Coronary artery (tissue), 2 donors: ENCODE measurements around the gene CACNA1I.

Experiments
- DNase-seq: peaks from one replicate; pipeline ENCODE4 v3.0.0-alpha.2; 2017; ENCODE audit warnings: low spot score
- H3K27ac ChIP-seq, 2 donors: fragments of 200-600 bp; sonication (generic); one replicate each; pipeline ENCODE4 v1.5.1; 2016 to 2019
- H3K4me3 ChIP-seq: fragments of 200-600 bp; sonication (generic); 2 replicates; pipeline ENCODE4 v1.5.1; 2016; ENCODE audit warnings: mild to moderate bottlenecking, moderate library complexity
- TF ChIP-seq, protein P1 (sequence below): fragments of 200-600 bp; sonication (generic); IDR thresholded peaks from one replicate; pipeline ENCODE4 v1.5.1; 2019; ENCODE audit warnings: antibody characterized with exemption

The CACNA1I gene

DNA sequence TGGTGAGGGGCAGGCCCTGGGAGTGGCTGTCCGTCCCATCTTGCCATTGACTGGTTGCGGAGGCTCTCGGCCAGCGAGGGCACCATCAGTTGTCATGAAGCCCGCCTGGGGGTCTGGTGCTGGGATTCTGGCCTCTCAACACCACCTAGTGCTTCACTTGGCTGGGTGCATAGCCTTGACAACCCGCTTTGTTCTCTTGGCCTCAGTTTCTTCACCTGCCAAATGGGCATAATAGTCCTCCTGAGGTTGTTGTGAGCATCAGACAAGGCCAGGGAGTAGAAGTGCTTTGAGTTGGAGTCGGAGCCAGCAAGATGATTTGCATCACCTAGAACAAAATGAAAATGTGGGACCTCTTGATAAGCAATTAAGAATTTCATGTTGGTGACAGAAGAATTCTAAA lies 1.5 kb upstream of the CACNA1I start:
- TF ChIP-seq, protein P1, sequence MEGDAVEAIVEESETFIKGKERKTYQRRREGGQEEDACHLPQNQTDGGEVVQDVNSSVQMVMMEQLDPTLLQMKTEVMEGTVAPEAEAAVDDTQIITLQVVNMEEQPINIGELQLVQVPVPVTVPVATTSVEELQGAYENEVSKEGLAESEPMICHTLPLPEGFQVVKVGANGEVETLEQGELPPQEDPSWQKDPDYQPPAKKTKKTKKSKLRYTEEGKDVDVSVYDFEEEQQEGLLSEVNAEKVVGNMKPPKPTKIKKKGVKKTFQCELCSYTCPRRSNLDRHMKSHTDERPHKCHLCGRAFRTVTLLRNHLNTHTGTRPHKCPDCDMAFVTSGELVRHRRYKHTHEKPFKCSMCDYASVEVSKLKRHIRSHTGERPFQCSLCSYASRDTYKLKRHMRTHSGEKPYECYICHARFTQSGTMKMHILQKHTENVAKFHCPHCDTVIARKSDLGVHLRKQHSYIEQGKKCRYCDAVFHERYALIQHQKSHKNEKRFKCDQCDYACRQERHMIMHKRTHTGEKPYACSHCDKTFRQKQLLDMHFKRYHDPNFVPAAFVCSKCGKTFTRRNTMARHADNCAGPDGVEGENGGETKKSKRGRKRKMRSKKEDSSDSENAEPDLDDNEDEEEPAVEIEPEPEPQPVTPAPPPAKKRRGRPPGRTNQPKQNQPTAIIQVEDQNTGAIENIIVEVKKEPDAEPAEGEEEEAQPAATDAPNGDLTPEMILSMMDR, result no peak
- H3K4me3 ChIP-seq, result no peak overlapping the region
- no peak for DNase-seq
- H3K27ac ChIP-seq, result no peak overlapping the region

- no peak for DNase-seq
- TF ChIP-seq, protein P1, result no peak
- Histone ChIP-seq H3K4me3 (no peak overlapping the region), H3K27ac (no peak overlapping the region)
These were observed 327 bp upstream of the CACNA1I start for GRCh38 chr22:39570226-39570625.

GRCh38 chr22:39571538-39571937 lies 985 bp downstream of the CACNA1I start:
- Histone ChIP-seq H3K27ac (no peak overlapping the region), H3K4me3 (no peak overlapping the region)
- no peak for DNase-seq
- TF ChIP-seq, protein P1, result no peak

DNA sequence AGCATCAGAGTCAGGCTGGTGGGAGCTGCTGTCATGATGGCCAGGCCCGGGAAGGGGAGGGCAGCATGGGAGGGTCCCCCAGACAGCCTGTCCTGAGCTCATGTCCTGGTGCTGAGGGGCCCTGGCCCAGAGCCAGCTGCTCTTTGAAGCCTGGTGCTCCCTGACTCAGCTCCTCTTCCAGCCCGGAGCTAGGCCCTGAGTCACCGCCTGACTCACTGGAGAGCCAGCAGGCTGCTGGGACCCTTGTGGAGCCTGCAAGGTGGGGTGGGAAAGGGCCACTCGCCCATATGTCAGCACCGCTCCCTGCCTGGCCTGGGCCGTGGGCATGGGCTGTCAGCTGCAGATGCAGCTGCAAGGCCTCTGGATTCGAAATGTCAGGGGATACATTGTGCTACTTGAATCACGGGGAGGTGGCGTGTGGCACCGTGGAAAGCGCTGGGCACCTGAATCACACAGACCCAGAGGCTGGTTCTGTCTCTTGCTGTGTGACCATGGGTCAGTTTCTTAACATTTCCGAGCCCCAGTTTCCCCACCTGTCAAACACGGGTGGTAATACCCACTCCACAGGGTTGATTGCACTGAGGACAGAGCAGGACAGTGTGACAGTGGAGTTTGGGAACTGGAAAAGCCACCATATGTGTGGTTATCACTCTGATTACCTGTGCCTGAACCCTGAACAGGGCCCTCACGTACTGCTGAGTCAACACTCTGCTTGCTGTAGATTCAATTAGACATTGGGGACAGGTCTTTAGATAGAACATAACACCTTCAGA lies 4.4 kb downstream of the CACNA1I start:
- DNase-seq, result no peak
- TF ChIP-seq, protein P1, result no peak
- H3K4me3 ChIP-seq, result no peak overlapping the region

DNA sequence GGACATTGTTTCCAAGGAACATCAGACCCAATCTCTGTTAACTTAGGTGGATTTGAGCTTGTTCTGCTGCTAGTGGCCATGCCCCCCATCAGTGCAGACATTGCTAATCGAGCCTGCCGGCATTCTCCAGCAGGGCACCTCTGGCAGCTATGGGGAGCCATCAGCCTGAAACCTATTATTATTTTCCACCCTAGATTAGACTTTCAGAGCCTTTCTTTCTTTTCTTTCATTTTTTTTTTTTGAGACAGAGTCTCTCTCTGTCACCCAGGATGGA lies 4.9 kb downstream of the CACNA1I start:
- TF ChIP-seq, protein P1, result no peak
- DNase-seq, result no peak
- Histone ChIP-seq H3K27ac (no peak overlapping the region), H3K4me3 (no peak overlapping the region)

More for the DNA sequence above, 4.4 kb downstream of the CACNA1I start:
- H3K27ac ChIP-seq, result no peak overlapping the region

DNA sequence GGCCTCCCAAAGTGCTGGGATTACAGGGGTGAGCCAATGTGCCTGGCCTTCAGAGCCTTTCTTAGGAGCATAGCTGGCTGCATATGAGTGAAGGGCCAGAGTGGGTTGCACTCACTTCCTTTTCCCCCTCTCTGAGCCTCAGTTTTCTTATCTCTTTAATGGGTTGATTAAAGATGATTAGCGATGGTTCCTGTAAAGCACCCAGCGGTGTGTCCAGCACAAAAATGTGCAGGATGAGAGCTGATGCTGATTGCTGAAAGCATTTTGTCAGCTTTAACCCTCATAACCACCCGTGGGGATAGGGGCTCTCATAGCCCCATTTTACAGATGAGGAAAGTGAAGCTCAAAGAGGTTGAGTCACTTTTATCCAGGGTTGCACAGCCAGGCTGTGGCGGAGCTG lies 5.5 kb downstream of the CACNA1I start:
- no peak for DNase-seq
- TF ChIP-seq, protein P1, result no peak
- H3K4me3 ChIP-seq, result no peak overlapping the region
- no peak overlapping the region for H3K27ac ChIP-seq

DNA sequence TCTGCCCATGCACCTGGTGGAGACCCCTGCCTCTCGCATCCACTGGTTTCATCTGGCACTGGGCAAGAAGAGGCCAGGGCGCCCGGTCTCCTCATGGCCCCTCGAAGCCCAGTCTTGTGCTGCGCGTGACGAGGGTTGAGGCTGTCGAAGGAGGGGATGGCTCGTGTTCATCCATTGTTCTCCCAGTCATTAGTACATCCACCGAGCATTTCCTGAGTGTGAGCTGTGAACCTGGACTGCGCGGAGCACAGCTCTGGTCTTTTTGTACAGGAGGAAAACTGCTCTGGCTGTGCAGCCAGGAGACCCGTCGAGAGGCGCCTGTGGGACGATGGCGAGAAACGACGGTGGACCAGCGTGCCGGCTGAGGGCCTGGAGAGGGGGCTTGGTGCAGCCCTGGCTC lies 6.8 kb downstream of the CACNA1I start:
- TF ChIP-seq, protein P1, result no peak

More for the DNA sequence above, 6.8 kb downstream of the CACNA1I start:
- no peak overlapping the region for H3K27ac ChIP-seq
- H3K4me3 ChIP-seq, result no peak overlapping the region
- no peak for DNase-seq
